OCI-LY7 (cell line): ENCODE data around the gene SCN3A. TPM values are rescaled to one million over a fixed set of nuclear protein-coding genes. Genes with fewer than 3 reads are reported as not detected.

Experiments used
- BruUV-seq: library from RNA; stranded (reverse); fragments of 400-500 nt; replicated peaks from 2 replicates; lab custom pipeline; 2021; lab: Mats Ljungman, UMichigan
- CTCF ChIA-PET: fragments of 300-600 bp; sonication (Branson Sonifier 250); formaldehyde crosslinking; loops from one replicate; lab custom pipeline; 2022; ENCODE audit warnings: antibody characterized with exemption; ENCODE audit not compliant: unreplicated experiment; lab: Charles Lee
- POLR2A ChIA-PET: fragments of 300-600 bp; sonication (Branson Sonifier 250); formaldehyde crosslinking; loops from one replicate; lab custom pipeline; 2022; ENCODE audit warnings: antibody characterized with exemption; lab: Charles Lee
- DNase-seq: peaks from one replicate; pipeline ENCODE4 v3.0.0-alpha.2; 2015; ENCODE audit warnings: low spot score
- H2AFZ ChIP-seq: fragments of 200-600 bp; sonication (generic), shearing (Covaris generic); 2 replicates; pipeline ENCODE4 v1.6.1; 2014; ENCODE audit warnings: mild to moderate bottlenecking, antibody characterized with exemption, low read length, moderate library complexity
- H3K27ac ChIP-seq: fragments of 200-600 bp; sonication (generic); 2 replicates; pipeline ENCODE4 v1.5.1; 2014; ENCODE audit warnings: mixed run types, low read depth, mild to moderate bottlenecking, moderate library complexity, low read length, inconsistent platforms; ENCODE audit not compliant: poor library complexity, severe bottlenecking
- H3K36me3 ChIP-seq: fragments of 200-600 bp; sonication (generic); 2 replicates; pipeline ENCODE4 v1.6.1; 2014; ENCODE audit warnings: mild to moderate bottlenecking, antibody characterized with exemption, low read length, moderate library complexity, mixed read lengths; ENCODE audit not compliant: insufficient read depth
- H3K4me1 ChIP-seq: fragments of 200-600 bp; sonication (generic); 2 replicates; pipeline ENCODE4 v1.5.1; 2014; ENCODE audit warnings: mild to moderate bottlenecking, low read length; ENCODE audit not compliant: insufficient read depth, poor library complexity, severe bottlenecking
- H3K4me2 ChIP-seq: fragments of 200-600 bp; sonication (generic); 2 replicates; pipeline ENCODE4 v1.6.1; 2014; ENCODE audit warnings: mild to moderate bottlenecking, low read length
- H3K4me3 ChIP-seq: fragments of 200-600 bp; sonication (generic); 2 replicates; pipeline ENCODE4 v1.5.1; 2014; ENCODE audit warnings: mild to moderate bottlenecking, low read depth, low read length; ENCODE audit not compliant: poor library complexity, severe bottlenecking
- H3K79me2 ChIP-seq: fragments of 200-600 bp; sonication (generic); 2 replicates; pipeline ENCODE4 v1.6.1; 2016; ENCODE audit warnings: low read depth, mild to moderate bottlenecking, low read length, moderate library complexity, mixed read lengths; ENCODE audit not compliant: insufficient read depth
- H3K9me2 ChIP-seq: fragments of 200-600 bp; sonication (generic); 2 replicates; pipeline ENCODE4 v1.6.1; 2016; ENCODE audit warnings: mild to moderate bottlenecking, low read length, mixed read lengths; ENCODE audit not compliant: insufficient read depth
- H3K9me3 ChIP-seq: fragments of 200-600 bp; sonication (generic); 2 replicates; pipeline ENCODE4 v1.6.1; 2014; ENCODE audit warnings: mild to moderate bottlenecking, mixed run types, low read length, mixed read lengths
- H4K20me1 ChIP-seq: fragments of 200-600 bp; sonication (generic); 2 replicates; pipeline ENCODE4 v1.6.1; 2014; ENCODE audit warnings: mild to moderate bottlenecking, antibody characterized with exemption, low read length, moderate library complexity, mixed read lengths; ENCODE audit not compliant: insufficient read depth
- EZH2phosphoT487 ChIP-seq: fragments of 200-600 bp; sonication (generic); IDR thresholded peaks from 2 replicates; pipeline ENCODE4 v1.6.1; 2018; ENCODE audit warnings: low read depth, borderline replicate concordance, mild to moderate bottlenecking, mixed run types, antibody characterized with exemption, low read length, moderate library complexity, mixed read lengths
- intact Hi-C: fragments of 100-400 bp; cut with micrococcal nuclease; formaldehyde crosslinking; loops from one replicate; pipeline ENCODE4 v1.10.0; 2022; ENCODE audit not compliant: unreplicated experiment
- total RNA-seq, 2 experiments: library from RNA; depleted of rRNA in 1 of 2; stranded (reverse); fragments of >200 nt in 1 of 2; shearing (Covaris generic) in 1 of 2; gene quantifications; 2 replicates each; pipeline ENCODE4 v1.2.3, GENCODE V29; 2014 to 2022
- TF ChIP-seq, protein P1 (sequence below): fragments of 200-600 bp; sonication (generic); conservative IDR thresholded peaks from 2 replicates; pipeline ENCODE4 v1.5.1; 2014; ENCODE audit warnings: mild to moderate bottlenecking, antibody characterized with exemption, low read length, moderate library complexity, mixed read lengths

SCN3A gene
- total RNA-seq, 2 experiments from 2014 or later = 7.1 to 8.0 TPM

DNA sequence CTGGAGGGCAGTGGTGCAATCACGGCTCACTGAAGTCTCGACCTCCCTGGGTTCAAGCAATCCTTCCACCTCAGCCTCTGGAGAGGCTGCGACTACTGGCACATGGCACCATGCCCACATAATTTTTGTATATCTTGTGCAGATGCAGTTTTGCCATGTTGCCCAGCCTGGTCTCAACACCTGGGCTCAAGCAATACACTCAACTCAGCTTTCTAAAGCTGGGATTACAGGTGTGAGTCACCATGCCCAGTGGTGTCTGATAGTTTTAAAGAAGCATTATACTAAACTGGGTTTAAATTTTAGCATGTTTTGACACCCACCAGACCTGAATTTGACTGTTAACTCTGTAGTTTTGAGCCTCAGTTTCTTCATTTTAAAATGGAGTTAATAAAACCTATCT, 139.1 kb downstream of the SCN3A start:
- no peaks in the 10 kb centered on the region for H3K36me3 ChIP-seq
- no peaks in the 10 kb centered on the region for H3K9me3 ChIP-seq
- no peak overlapping the region for H3K4me3 ChIP-seq
- no peak overlapping the region for H2AFZ ChIP-seq
- intact Hi-C loops = no loop called here
- H4K20me1 ChIP-seq = no peaks in the 10 kb centered on the region
- ChIA-PET POLR2A (no interaction called here), CTCF (no interaction called here)
- H3K4me1 ChIP-seq = no peaks in the 10 kb centered on the region
- H3K4me2 ChIP-seq = no peak overlapping the region
- no TSS peak for BruUV-seq
- no peak overlapping the region for H3K27ac ChIP-seq
- no peaks in the 10 kb centered on the region for H3K9me2 ChIP-seq
- no peaks in the 10 kb centered on the region for H3K79me2 ChIP-seq
- DNase-seq = no peak
- TF ChIP-seq EZH2phosphoT487 = no peak
- TF ChIP-seq, protein P1, sequence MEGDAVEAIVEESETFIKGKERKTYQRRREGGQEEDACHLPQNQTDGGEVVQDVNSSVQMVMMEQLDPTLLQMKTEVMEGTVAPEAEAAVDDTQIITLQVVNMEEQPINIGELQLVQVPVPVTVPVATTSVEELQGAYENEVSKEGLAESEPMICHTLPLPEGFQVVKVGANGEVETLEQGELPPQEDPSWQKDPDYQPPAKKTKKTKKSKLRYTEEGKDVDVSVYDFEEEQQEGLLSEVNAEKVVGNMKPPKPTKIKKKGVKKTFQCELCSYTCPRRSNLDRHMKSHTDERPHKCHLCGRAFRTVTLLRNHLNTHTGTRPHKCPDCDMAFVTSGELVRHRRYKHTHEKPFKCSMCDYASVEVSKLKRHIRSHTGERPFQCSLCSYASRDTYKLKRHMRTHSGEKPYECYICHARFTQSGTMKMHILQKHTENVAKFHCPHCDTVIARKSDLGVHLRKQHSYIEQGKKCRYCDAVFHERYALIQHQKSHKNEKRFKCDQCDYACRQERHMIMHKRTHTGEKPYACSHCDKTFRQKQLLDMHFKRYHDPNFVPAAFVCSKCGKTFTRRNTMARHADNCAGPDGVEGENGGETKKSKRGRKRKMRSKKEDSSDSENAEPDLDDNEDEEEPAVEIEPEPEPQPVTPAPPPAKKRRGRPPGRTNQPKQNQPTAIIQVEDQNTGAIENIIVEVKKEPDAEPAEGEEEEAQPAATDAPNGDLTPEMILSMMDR = no peak

GRCh38 chr2:165060411-165060810, 143.4 kb downstream of the SCN3A start:
- Histone ChIP-seq H3K4me3 (no peak overlapping the region), H3K4me2 (no peak overlapping the region), H3K36me3 (no peaks in the 10 kb centered on the region), H3K9me2 (no peaks in the 10 kb centered on the region), H4K20me1 (no peaks in the 10 kb centered on the region), H3K79me2 (no peaks in the 10 kb centered on the region), H2AFZ (no peak overlapping the region), H3K27ac (no peak overlapping the region), H3K4me1 (no peaks in the 10 kb centered on the region), H3K9me3 (no peaks in the 10 kb centered on the region)
- no TSS peak for BruUV-seq
- TF ChIP-seq, protein P1 = no peak
- no peak for TF ChIP-seq EZH2phosphoT487
- no peak for DNase-seq
- POLR2A ChIA-PET = no interaction called here
- intact Hi-C loops = no loop called here
- CTCF ChIA-PET = no interaction called here

- Histone ChIP-seq H3K9me2 (no peaks in the 10 kb centered on the region), H3K4me2 (no peak overlapping the region), H3K27ac (no peak overlapping the region), H2AFZ (no peak overlapping the region), H3K36me3 (no peaks in the 10 kb centered on the region), H4K20me1 (no peaks in the 10 kb centered on the region), H3K79me2 (no peaks in the 10 kb centered on the region), H3K9me3 (no peaks in the 10 kb centered on the region), H3K4me3 (no peak overlapping the region), H3K4me1 (no peaks in the 10 kb centered on the region)
- CTCF ChIA-PET = no interaction called here
- POLR2A ChIA-PET = interaction anchor here (0.5 to 0.6 kb wide), 3 partner anchors 13 to 320 kb away, joined by 3 to 5 read pairs (median 3); no protein-coding TSS in a partner anchor
- TF ChIP-seq EZH2phosphoT487 = no peak
- TF ChIP-seq, protein P1 = no peak
- DNase-seq = no peak
- no TSS peak for BruUV-seq
- intact Hi-C loops = no loop called here
Measured at GRCh38 chr2:165058476-165059265, 145.2 kb downstream of the SCN3A start.
